HCT116 (cell line): ENCODE results near the gene CDR2. TPM values are rescaled to one million over a fixed set of nuclear protein-coding genes. Genes with fewer than 3 reads are reported as not detected.

Source experiments
- ATAC-seq: fragments of 200-7000 bp; cut with Tn5 transposase; 2 replicates; pipeline ENCODE4 v1.9.1; 2020; ENCODE audit warnings: mild to moderate bottlenecking, moderate library complexity
- Bru-seq: library from RNA; stranded (reverse); fragments of 400-500 nt; gene quantifications from one replicate; lab custom pipeline; 2021; lab: Mats Ljungman, UMichigan
- BruChase-seq, 2 experiments: library from RNA; stranded (reverse); fragments of 400-500 nt; gene quantifications; one replicate each; lab custom pipeline; 2021; lab: Mats Ljungman, UMichigan
- BruUV-seq: library from RNA; stranded (reverse); fragments of 400-500 nt; replicated peaks from 2 replicates; lab custom pipeline; 2021; lab: Mats Ljungman, UMichigan
- CTCF ChIA-PET: fragments of 300-600 bp; sonication (Branson Sonifier 250); formaldehyde crosslinking; loops from one replicate; lab custom pipeline; 2021; ENCODE audit warnings: antibody characterized with exemption; lab: Charles Lee
- POLR2A ChIA-PET: fragments of 300-600, 350-600 bp; sonication (Branson Sonifier 250); formaldehyde crosslinking; loops from one replicate; lab custom pipeline; 2021; ENCODE audit warnings: antibody characterized with exemption; lab: Charles Lee
- RAD21 ChIA-PET, 2 experiments: fragments of 300-600 bp; sonication (Branson Sonifier 250); formaldehyde crosslinking; loops; one replicate each; lab custom pipeline; 2023; ENCODE audit warnings: low total read pairs in 2 of 2; ENCODE audit not compliant: uncharacterized antibody in 2 of 2, unreplicated experiment in 2 of 2, low non-redundant PET in 1 of 2; lab: Charles Lee
- DNase-seq: peaks from one replicate; pipeline ENCODE4 v3.0.0-alpha.2; 2010; ENCODE audit warnings: low read depth, low spot score
- H2AFZ ChIP-seq: fragments of 200-600 bp; shearing (Covaris generic), sonication (generic); 2 replicates; pipeline ENCODE4 v1.6.1; 2017; ENCODE audit warnings: low read depth, mixed run types, mixed read lengths, antibody characterized with exemption, low read length; ENCODE audit not compliant: poor library complexity, severe bottlenecking
- H3K27ac ChIP-seq: 2 replicates; pipeline ENCODE4 v1.5.1; 2012; ENCODE audit warnings: low read depth, low read length
- H3K27me3 ChIP-seq: fragments of 200-600 bp; sonication (generic); 2 replicates; pipeline ENCODE4 v1.6.1; 2016; ENCODE audit warnings: mixed run types, low read length, mixed read lengths; ENCODE audit not compliant: insufficient read depth
- H3K36me3 ChIP-seq, 2 experiments: fragments of 200-500 bp in 1 of 2; fragments of 200-600 bp in 1 of 2; sonication (Bioruptor generic) in 1 of 2; sonication (generic) in 1 of 2; 2 replicates each; pipeline versions ENCODE4 v1.5.1 to v1.6.1; 2014 to 2016; ENCODE audit warnings: low read length in 2 of 2, inconsistent platforms in 1 of 2, mixed read lengths in 1 of 2, mixed run types in 1 of 2; ENCODE audit not compliant: insufficient read depth in 2 of 2, control insufficient read depth in 1 of 2
- H3K4me1 ChIP-seq, 2 experiments: fragments of 200-600 bp in 1 of 2; sonication (generic) in 1 of 2; 2 replicates each; pipeline versions ENCODE4 v1.5.1 to v1.6.1; 2012 to 2017; ENCODE audit warnings: low read length in 2 of 2, inconsistent platforms in 1 of 2, mild to moderate bottlenecking in 1 of 2, mixed read lengths in 1 of 2, mixed run types in 1 of 2, moderate library complexity in 1 of 2; ENCODE audit not compliant: insufficient read depth in 2 of 2, control insufficient read depth in 1 of 2
- H3K4me2 ChIP-seq: fragments of 200-600 bp; sonication (generic); 2 replicates; pipeline ENCODE4 v1.6.1; 2017; ENCODE audit warnings: mixed run types, low read length, mixed read lengths
- H3K4me3 ChIP-seq, 2 experiments: fragments of 200-600 bp in 1 of 2; sonication (generic) in 1 of 2; replicated peaks in 1 of 2; 2 replicates each; pipeline ENCODE4 v1.5.1; 2011 to 2016; ENCODE audit warnings: low read length in 2 of 2, control low read depth in 1 of 2, low read depth in 1 of 2, mild to moderate bottlenecking in 1 of 2, mixed read lengths in 1 of 2, mixed run types in 1 of 2
- H3K79me2 ChIP-seq: fragments of 200-600 bp; sonication (generic); 2 replicates; pipeline ENCODE4 v1.6.1; 2017; ENCODE audit warnings: mild to moderate bottlenecking, mixed run types, low read length, moderate library complexity, mixed read lengths; ENCODE audit not compliant: insufficient read depth
- H3K9ac ChIP-seq: fragments of 200-600 bp; sonication (generic); 2 replicates; pipeline ENCODE4 v1.6.1; 2016; ENCODE audit warnings: low read length, mixed read lengths
- H3K9me2 ChIP-seq: fragments of 200-600 bp; sonication (generic), shearing (Covaris generic); 2 replicates; pipeline ENCODE4 v1.6.1; 2017; ENCODE audit warnings: mixed run types, mild to moderate bottlenecking, moderate library complexity; ENCODE audit not compliant: insufficient read depth
- H3K9me3 ChIP-seq, 2 experiments: fragments of 200-500 bp in 1 of 2; fragments of 200-600 bp in 1 of 2; sonication (Bioruptor generic) in 1 of 2; sonication (generic) in 1 of 2; 2 replicates each; pipeline ENCODE4 v1.6.1; 2014 to 2017; ENCODE audit warnings: low read length in 2 of 2, mixed read lengths in 2 of 2, inconsistent platforms in 1 of 2, low read depth in 1 of 2, mild to moderate bottlenecking in 1 of 2, mixed run types in 1 of 2, moderate library complexity in 1 of 2; ENCODE audit not compliant: control insufficient read depth in 1 of 2, insufficient read depth in 1 of 2
- H4K20me1 ChIP-seq: fragments of 200-600 bp; sonication (generic), shearing (Covaris generic); 2 replicates; pipeline ENCODE4 v1.6.1; 2017; ENCODE audit warnings: mixed run types, mild to moderate bottlenecking, moderate library complexity; ENCODE audit not compliant: insufficient read depth
- CEBPB ChIP-seq: IDR thresholded peaks from 2 replicates; pipeline ENCODE4 v1.6.1; 2012; ENCODE audit warnings: low read depth
- EGR1 ChIP-seq: IDR thresholded peaks from 2 replicates; pipeline ENCODE4 v1.6.1; 2012; ENCODE audit warnings: low read depth
- ELF1 ChIP-seq: IDR thresholded peaks from 2 replicates; pipeline ENCODE4 v1.6.1; 2012; ENCODE audit warnings: low read depth, borderline replicate concordance
- EZH2phosphoT487 ChIP-seq: fragments of 200-600 bp; IDR thresholded peaks from 2 replicates; pipeline ENCODE4 v1.6.1; 2018; ENCODE audit warnings: antibody characterized with exemption, borderline replicate concordance
- FOSL1 ChIP-seq: IDR thresholded peaks from 2 replicates; pipeline ENCODE4 v1.6.1; 2012; ENCODE audit warnings: low read depth
- JUND ChIP-seq: IDR thresholded peaks from 2 replicates; pipeline ENCODE4 v1.6.1; 2012
- POLR2A ChIP-seq: IDR thresholded peaks from 2 replicates; pipeline ENCODE4 v1.7.0; 2011; ENCODE audit warnings: borderline replicate concordance; ENCODE audit not compliant: insufficient read depth, insufficient read length; ENCODE audit errors: extremely low read depth
- RAD21 ChIP-seq: IDR thresholded peaks from 2 replicates; pipeline ENCODE4 v1.6.1; 2012; ENCODE audit warnings: low read depth, mild to moderate bottlenecking
- REST ChIP-seq: IDR thresholded peaks from 2 replicates; pipeline ENCODE4 v1.6.1; 2012; ENCODE audit warnings: low read depth
- SIN3A ChIP-seq: IDR thresholded peaks from 2 replicates; pipeline ENCODE4 v1.6.1; 2012; ENCODE audit warnings: low read depth
- SP1 ChIP-seq: IDR thresholded peaks from 2 replicates; pipeline ENCODE4 v1.6.1; 2012; ENCODE audit warnings: low read depth
- TCF7L2 ChIP-seq: IDR thresholded peaks from 2 replicates; pipeline ENCODE4 v1.7.0; 2011; ENCODE audit warnings: borderline replicate concordance, inconsistent platforms; ENCODE audit not compliant: insufficient read depth, insufficient read length; ENCODE audit errors: extremely low read depth
- YY1 ChIP-seq: IDR thresholded peaks from 2 replicates; pipeline ENCODE4 v1.6.1; 2011; ENCODE audit warnings: low read length, low read depth, moderate library complexity, mild to moderate bottlenecking; ENCODE audit not compliant: insufficient replicate concordance; ENCODE audit errors: extremely low read depth
- ZFX ChIP-seq: fragments of 450-650 bp; IDR thresholded peaks from 2 replicates; pipeline ENCODE4 v1.6.1; 2017
- intact Hi-C: fragments of 100-400 bp; cut with micrococcal nuclease; formaldehyde crosslinking; loops from 2 replicates; pipeline ENCODE4 v1.10.0; 2022
- long read RNA-seq: library from polyadenylated mRNA; unstranded; transcript quantifications from one replicate; pipeline ENCODE4 v2.0.0, GENCODE V29; 2021; ENCODE audit not compliant: unreplicated experiment
- polyA plus RNA-seq: library from polyadenylated mRNA; unstranded; fragments of >200 nt; gene quantifications from 2 replicates; pipeline ENCODE4 v1.2.1, GENCODE V29; 2012; ENCODE audit warnings: missing spikeins
- total RNA-seq: library from RNA; stranded (reverse); gene quantifications from one replicate; pipeline ENCODE4 v1.2.1, GENCODE V29; 2021; ENCODE audit not compliant: unreplicated experiment
- TF ChIP-seq, protein P1 (sequence below), 3 experiments: fragments of 200-600 bp in 1 of 3; sonication (generic) in 1 of 3; IDR thresholded peaks in 2 of 3; conservative IDR thresholded peaks in 1 of 3; 2 replicates each; pipeline ENCODE4 v1.5.1; 2012 to 2017; ENCODE audit warnings: low read depth in 2 of 3, low read length in 2 of 3, antibody characterized with exemption in 1 of 3, borderline replicate concordance in 1 of 3, control low read depth in 1 of 3, mild to moderate bottlenecking in 1 of 3, mixed read lengths in 1 of 3, mixed run types in 1 of 3, moderate library complexity in 1 of 3; ENCODE audit not compliant: insufficient read depth in 1 of 3
- TF ChIP-seq, protein P2 (sequence below): IDR thresholded peaks from 2 replicates; pipeline ENCODE4 v1.6.1; 2012
- TF ChIP-seq, protein P3 (sequence below): IDR thresholded peaks from 2 replicates; pipeline ENCODE4 v1.6.1; 2011; ENCODE audit warnings: mild to moderate bottlenecking, low read length, moderate library complexity; ENCODE audit not compliant: insufficient replicate concordance; ENCODE audit errors: extremely low read depth

The CDR2 gene
- 27.3 TPM for total RNA-seq
- 21.3 and 21.8 TPM in 2 replicates for polyA plus RNA-seq
- Bru-seq, nascent RNA: percentile 87 among the genes with signal in this experiment
- BruChase-seq, experiment 1, labeled RNA remaining after a 6-hour chase: percentile 79 among the genes with signal in this experiment
- BruChase-seq, experiment 2, labeled RNA remaining after a 2-hour chase: percentile 82 among the genes with signal in this experiment
- long read RNA-seq, transcript CDR2-201 (5 exons, 2,702 nt): major isoform, 97 of 136 reads
- long read RNA-seq, transcript CDR2-202 (4 exons, 711 nt): minor isoform, 10 of 136 reads
- long read RNA-seq, partial matches to known transcripts: 8 of 136 reads
- long read RNA-seq, other reads (novel, unspliced or antisense): 21 of 136 reads

- H3K27me3 ChIP-seq: no peaks in the 10 kb centered on the region
- ATAC-seq (peak; percentile 90), DNase-seq (peak; percentile 91)
- ChIA-PET RAD21 (interaction anchor here in 1 of 2 experiments (1.1 kb wide), 1 partner anchor 54 kb away, joined by 3 read pairs; no protein-coding TSS in a partner anchor), POLR2A (no interaction called here), CTCF (no interaction called here)
- intact Hi-C loops: no loop called here
- H3K4me2 ChIP-seq: peak within 1 kb of the TSS; percentile 95
- peak within 1 kb of the TSS; percentile 85 for H3K9ac ChIP-seq
- H3K4me1 ChIP-seq: peaks cover 35 to 45% of the 10 kb centered on the region in 2 experiments
- H4K20me1 ChIP-seq: peaks cover 4% of the 10 kb centered on the region; the same call in 1 of the 2 replicates
- H3K27ac ChIP-seq: peak within 1 kb of the TSS; percentile 84
- H3K79me2 ChIP-seq: peaks cover 47% of the 10 kb centered on the region
- no peaks in the 10 kb centered on the region for H3K36me3 ChIP-seq
- H3K9me2 ChIP-seq: no peaks in the 10 kb centered on the region
- no TSS peak for BruUV-seq
- no peaks in the 10 kb centered on the region for H3K9me3 ChIP-seq
- peak within 1 kb of the TSS; percentile 57 to 75 for H3K4me3 ChIP-seq
- peak within 1 kb of the TSS; percentile 55 for H2AFZ ChIP-seq
- peak; percentile 98 for TF ChIP-seq SP1
- TF ChIP-seq YY1: peak; percentile 2
- no peak for TF ChIP-seq EGR1
- TF ChIP-seq FOSL1: no peak
- no peak for TF ChIP-seq ELF1
- TF ChIP-seq REST: no peak
- TF ChIP-seq TCF7L2: no peak
- TF ChIP-seq, protein P1, sequence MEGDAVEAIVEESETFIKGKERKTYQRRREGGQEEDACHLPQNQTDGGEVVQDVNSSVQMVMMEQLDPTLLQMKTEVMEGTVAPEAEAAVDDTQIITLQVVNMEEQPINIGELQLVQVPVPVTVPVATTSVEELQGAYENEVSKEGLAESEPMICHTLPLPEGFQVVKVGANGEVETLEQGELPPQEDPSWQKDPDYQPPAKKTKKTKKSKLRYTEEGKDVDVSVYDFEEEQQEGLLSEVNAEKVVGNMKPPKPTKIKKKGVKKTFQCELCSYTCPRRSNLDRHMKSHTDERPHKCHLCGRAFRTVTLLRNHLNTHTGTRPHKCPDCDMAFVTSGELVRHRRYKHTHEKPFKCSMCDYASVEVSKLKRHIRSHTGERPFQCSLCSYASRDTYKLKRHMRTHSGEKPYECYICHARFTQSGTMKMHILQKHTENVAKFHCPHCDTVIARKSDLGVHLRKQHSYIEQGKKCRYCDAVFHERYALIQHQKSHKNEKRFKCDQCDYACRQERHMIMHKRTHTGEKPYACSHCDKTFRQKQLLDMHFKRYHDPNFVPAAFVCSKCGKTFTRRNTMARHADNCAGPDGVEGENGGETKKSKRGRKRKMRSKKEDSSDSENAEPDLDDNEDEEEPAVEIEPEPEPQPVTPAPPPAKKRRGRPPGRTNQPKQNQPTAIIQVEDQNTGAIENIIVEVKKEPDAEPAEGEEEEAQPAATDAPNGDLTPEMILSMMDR (IDR thresholded peaks at IDR 0.05 in 2 of 3, conservative IDR thresholded peaks at IDR 0.05 in 1 of 3; ENCODE audit: borderline replicate concordance in 1 of 3, insufficient read depth in 1 of 3, low read depth in 2 of 3, low read length in 2 of 3): no peak
- TF ChIP-seq SIN3A: peak; percentile 81; the same call in 1 of the 2 replicates
- TF ChIP-seq EZH2phosphoT487: no peak
- TF ChIP-seq POLR2A: peak; percentile 70
- TF ChIP-seq, protein P2, sequence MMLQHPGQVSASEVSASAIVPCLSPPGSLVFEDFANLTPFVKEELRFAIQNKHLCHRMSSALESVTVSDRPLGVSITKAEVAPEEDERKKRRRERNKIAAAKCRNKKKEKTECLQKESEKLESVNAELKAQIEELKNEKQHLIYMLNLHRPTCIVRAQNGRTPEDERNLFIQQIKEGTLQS: no peak
- TF ChIP-seq CEBPB: no peak
- TF ChIP-seq JUND: no peak
- TF ChIP-seq ZFX: peak; percentile 71; the same call in 1 of the 2 replicates
- no peak for TF ChIP-seq RAD21
- TF ChIP-seq, protein P3, sequence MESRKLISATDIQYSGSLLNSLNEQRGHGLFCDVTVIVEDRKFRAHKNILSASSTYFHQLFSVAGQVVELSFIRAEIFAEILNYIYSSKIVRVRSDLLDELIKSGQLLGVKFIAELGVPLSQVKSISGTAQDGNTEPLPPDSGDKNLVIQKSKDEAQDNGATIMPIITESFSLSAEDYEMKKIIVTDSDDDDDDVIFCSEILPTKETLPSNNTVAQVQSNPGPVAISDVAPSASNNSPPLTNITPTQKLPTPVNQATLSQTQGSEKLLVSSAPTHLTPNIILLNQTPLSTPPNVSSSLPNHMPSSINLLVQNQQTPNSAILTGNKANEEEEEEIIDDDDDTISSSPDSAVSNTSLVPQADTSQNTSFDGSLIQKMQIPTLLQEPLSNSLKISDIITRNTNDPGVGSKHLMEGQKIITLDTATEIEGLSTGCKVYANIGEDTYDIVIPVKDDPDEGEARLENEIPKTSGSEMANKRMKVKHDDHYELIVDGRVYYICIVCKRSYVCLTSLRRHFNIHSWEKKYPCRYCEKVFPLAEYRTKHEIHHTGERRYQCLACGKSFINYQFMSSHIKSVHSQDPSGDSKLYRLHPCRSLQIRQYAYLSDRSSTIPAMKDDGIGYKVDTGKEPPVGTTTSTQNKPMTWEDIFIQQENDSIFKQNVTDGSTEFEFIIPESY: no peak
These were observed at the start of gene CDR2 for GRCh38 chr16:22374311-22375116. Gene CDR2 (minus strand): TSS chr16:22374619. CDS start chr16:22374309, 310 bp downstream.
